MV-4-11 (cell line): ENCODE data around the gene BLTP3A.
"Not testable (repeated sequence)": the region's sequence is repeated elsewhere in the genome, so short reads cannot be mapped to it uniquely, and the experiment has no call there.

ENCODE experiments used
- DNase-seq: peaks from one replicate; lab custom pipeline; 2025; lab: John Stamatoyannopoulos, UW

Gene BLTP3A

GRCh38 chr6:34791164-34791700, 651 bp upstream of the BLTP3A start:
- no peak for DNase-seq

GRCh38 chr6:34792605-34793500, 970 bp downstream of the BLTP3A start:
- DNase-seq: peak; percentile 77

DNA sequence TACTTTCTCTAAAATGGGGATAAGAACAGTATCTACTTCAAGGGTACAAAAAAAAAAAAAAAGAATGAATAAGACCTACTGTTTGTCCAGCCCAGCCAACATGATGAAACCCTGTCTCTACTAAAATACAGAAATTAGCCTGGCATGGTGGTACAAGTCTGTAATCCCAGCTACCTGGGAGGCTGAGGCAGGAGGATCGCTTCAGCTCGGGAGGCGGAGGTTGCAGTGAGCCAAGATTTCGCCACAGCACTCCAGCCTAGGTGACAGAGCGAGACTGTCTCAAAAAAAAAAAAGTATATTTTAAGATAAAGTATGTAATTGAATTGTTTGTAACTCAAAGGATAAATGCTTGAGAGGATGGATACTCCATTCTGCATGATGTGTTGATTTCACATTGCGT, 2.0 kb downstream of the BLTP3A start:
- DNase-seq: no peak

DNA sequence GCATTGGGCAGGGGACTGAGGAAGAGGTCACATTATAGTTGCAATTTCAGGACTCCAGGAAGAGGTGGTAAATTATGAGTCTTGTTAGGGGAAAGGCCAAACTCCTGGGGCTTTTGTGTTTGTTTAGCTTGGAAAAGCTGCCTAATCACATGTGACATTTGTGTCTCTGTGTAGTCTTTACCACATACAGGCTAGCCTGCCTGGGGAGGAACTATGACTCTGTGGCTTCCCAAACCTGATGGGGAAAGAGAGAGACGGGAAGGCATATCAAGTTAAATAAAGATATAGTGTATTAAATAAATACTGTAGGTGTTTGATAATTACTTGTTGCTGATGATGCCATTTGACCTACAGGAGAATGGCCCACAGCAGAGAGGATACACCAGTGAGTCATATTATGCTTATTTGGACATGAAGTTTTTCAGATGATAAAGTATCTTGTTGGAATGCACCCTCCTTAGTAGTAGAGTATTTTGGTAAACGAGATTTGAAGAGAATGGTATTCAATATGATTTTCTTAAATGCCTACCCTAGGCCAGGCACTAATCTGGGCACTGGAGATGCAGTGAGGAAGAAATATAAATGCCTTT, 4.0 kb downstream of the BLTP3A start:
- DNase-seq: no peak

GRCh38 chr6:34798057-34798456, 6.2 kb downstream of the BLTP3A start:
- DNase-seq: no peak

DNA sequence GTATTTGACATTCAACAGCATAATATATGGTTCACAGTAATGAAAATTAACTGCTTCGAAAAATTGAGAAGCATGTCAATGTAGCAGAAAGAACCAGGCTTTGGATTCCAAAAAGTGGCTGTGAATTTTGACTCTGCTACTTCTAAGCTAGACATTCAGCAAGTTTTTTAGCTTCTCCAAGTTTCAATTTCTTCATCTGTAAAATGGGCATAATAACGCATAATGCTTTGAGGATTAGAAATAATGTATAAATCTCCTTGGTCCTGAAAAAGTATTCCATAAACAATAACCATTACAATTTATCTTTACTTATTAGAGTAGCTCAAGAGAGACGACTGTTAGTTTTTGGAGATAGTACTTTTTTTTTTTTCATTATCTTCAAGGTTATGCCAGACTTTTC, 7.7 kb downstream of the BLTP3A start:
- no peak for DNase-seq

DNA sequence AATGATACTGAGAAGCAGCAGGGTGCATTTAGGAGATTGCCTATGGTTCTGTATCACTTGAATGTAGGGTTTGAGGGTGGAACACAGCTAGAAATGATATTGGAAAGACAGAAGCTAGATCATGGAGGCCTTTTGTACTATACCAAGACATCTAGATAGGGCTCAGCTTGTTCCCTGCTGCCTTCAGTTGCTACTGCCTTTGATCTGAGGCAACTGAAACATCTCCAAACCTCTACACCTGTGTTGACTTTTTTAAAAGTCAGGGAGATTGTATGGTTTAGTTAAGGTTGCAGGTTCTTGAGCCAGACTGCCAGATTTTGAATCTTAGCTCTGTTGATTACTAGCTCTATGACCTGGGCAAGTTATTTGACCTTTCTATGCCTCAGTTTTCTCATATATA, 12.7 kb downstream of the BLTP3A start:
- no peak for DNase-seq

DNA sequence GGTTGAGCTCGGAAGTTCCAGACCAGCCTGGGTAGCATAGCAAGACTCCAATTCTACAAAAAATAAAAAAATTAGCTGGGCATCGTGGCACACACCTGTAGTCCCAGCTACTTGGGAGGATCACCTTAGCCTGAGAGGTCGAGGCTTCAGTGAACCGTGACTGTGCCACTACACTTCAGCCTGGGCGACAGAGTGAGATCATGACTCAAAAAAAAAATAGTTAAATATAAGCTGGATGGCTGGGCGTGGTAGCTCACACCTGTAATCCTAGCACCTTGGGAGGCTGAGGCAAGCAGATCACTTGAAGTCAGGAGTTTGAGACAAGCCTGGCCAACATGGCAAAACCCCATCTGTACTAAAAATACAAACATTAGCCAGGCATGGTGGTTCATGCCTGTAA, 13.2 kb downstream of the BLTP3A start:
- DNase-seq: not testable (repeated sequence)

DNA sequence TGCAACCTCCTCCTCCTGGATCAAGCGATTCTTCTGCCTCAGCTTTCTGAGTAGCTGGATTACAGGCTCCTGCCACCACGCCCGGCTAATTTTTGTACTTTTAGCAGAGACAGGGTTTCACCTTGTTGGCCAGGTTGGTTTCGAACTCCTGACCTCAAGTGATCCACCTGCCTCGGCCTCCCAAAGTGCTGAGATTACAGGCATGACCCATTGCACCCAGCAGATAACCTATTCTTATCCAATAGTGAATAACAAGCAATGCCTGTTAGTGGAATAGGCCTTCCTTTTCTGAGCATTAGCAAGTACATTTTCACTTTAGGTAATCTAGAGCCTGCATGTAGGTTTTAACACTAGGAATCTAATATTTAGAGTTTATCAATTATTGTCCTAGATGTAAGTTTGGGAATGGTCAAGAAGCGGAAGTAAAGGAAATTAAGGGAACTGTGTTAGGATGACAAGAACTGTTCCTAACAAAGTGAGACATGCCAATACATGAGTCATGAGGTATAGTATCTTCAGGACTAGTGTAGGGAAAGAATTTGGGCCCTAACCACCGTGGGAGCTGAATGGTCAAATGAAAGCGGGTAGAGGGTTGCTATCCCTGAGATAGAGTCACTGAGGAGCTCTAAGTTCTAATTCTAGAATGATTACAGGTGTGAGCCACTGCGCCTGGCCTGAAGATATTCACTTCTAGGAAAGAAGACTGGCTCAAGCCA, 15.0 kb downstream of the BLTP3A start:
- DNase-seq: no peak

GRCh38 chr6:34808473-34808872, 16.6 kb downstream of the BLTP3A start:
- DNase-seq: not testable (repeated sequence)

DNA sequence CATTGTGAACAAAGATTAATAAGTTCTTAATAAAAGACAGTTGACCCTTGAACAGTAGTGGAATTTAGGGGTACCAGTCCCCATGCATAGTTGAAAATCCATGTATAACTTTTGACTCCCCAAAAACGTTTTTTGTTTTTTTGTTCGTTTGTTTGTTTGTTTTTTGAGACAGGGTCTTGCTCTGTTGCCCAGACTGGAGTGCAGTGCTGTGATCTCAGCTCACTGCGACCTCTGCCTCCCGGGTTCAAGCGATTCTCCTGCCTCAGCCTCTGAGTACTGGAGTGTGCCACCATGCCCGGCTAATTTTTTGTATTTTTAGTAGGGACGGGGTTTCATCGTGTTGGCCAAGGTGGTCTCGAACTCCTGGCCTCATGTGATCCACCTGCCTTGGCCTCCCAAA, 17.5 kb downstream of the BLTP3A start:
- DNase-seq: not testable (repeated sequence)

- DNase-seq: no peak
Observed at GRCh38 chr6:34810017-34810882, 18.4 kb downstream of the BLTP3A start.

DNA sequence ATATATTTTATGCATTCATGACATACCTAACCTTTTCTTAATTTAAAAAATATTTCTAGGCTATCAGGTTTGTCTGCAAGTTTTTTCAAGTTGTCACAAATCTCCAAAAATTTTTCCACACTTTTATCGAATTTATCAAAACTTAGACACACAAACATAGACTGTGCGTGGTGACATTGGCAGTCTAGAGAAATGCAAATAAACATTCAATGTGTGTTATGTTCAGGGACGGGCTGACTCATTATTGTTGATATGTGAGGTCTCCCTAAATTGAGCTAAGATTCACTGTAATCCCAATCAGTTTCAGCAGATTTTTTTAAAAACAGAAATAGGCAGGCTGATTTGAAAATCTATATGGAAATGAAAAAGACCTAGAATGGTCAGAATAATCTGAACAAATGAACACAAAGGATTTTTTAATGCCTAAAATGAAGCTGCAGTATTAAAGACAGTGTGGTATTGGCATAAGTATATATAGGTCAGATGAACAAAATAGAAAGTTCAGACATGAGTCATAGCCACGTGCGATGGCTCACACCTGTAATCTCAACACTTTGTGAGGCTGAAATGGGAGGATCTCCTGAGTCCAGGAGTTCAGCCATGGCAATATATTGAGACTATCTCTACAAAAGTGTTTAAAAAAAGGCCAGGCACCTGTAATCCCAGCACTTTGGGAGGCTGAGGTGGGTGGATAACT, 19.2 kb downstream of the BLTP3A start:
- no peak for DNase-seq

GRCh38 chr6:34813028-34813713, 21.3 kb downstream of the BLTP3A start:
- no peak for DNase-seq

GRCh38 chr6:34816635-34817301, 24.9 kb downstream of the BLTP3A start:
- peak; percentile 63 for DNase-seq

DNA sequence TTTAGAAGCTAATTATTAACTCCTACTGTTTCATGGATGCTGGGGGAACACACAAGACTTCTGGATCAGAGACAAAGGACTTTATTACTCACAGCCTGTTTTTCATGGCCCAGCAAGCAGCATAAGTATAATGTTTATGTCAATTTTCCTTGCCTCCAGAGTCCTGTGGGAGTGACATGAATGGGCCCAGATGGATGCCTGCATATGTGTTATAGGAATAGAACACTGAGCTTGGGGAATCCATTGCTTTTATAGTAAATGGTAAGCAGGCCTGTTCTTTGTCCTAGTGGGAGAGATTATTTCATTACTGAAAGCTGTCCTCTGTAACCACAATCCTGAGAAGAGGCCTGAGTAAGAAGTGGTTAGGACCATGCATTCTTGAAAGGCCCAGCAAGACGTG, 25.6 kb downstream of the BLTP3A start:
- no peak for DNase-seq

DNA sequence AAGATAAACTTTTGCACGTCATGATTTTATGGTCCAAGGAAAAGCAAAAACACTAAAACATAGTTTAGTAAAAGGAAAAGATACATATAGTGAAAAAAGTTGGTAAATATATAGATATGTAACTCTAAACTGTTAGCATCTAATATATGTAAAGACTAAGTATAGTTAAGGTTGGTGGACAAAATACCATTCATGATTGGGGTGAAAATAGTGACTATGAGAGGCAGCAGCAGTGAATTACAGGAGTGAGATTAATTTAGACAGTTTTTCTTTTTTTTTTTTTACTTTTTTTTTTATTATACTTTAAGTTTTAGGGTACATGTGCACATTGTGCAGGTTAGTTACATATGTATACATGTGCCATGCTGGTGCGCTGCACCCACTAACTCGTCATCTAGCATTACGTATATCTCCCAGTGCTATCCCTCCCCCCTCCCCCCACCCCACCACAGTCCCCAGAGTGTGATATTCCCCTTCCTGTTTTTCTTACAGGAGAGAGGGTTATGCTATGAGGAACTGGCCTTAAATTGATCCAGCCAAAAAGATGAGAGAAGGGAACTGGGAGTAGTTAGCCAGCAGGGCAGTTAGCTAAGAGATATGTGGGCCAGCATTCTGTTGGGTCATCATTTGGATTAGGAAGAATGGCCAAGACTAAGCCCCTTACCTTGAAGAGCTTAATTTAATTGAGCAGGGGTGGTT, 27.1 kb downstream of the BLTP3A start:
- peak; percentile 87 for DNase-seq

- no peak for DNase-seq
Observed at GRCh38 chr6:34819571-34820480, 27.9 kb downstream of the BLTP3A start.
